Liver (tissue), 9 donors: ENCODE results near the gene EXTL1. TPM values are rescaled to one million over a fixed set of nuclear protein-coding genes. Genes with fewer than 3 reads are reported as not detected.

ENCODE experiments used
- DNase-seq: peaks from one replicate; pipeline ENCODE4 v3.0.0-alpha.2; 2017; ENCODE audit warnings: low spot score
- H3K27ac ChIP-seq, 2 donors: one replicate each; pipeline ENCODE4 v1.7.0; 2013; ENCODE audit warnings: inconsistent platforms in 2 of 2, low read length in 2 of 2, control low read depth in 1 of 2, low read depth in 1 of 2, mild to moderate bottlenecking in 1 of 2
- H3K27me3 ChIP-seq, 4 donors: one replicate each; pipeline versions ENCODE4 v1.6.1 to v1.7.0; 2013; ENCODE audit warnings: low read length in 3 of 4, inconsistent platforms in 1 of 4, mild to moderate bottlenecking in 1 of 4, moderate library complexity in 1 of 4; ENCODE audit not compliant: control insufficient read depth in 4 of 4, insufficient read depth in 4 of 4
- H3K36me3 ChIP-seq, 4 donors: one replicate each; pipeline versions ENCODE4 v1.6.1 to v1.7.0; 2013; ENCODE audit warnings: low read length in 3 of 4, mild to moderate bottlenecking in 3 of 4, low read depth in 1 of 4, moderate library complexity in 1 of 4; ENCODE audit not compliant: control insufficient read depth in 4 of 4, insufficient read depth in 3 of 4
- H3K4me1 ChIP-seq, 4 donors: one replicate each; pipeline versions ENCODE4 v1.6.1 to v1.7.0; 2013; ENCODE audit warnings: low read length in 3 of 4, mild to moderate bottlenecking in 3 of 4, moderate library complexity in 1 of 4; ENCODE audit not compliant: control insufficient read depth in 4 of 4, insufficient read depth in 4 of 4
- H3K4me3 ChIP-seq, 3 donors: one replicate each; pipeline versions ENCODE4 v1.6.1 to v1.7.0; 2013; ENCODE audit warnings: low read length in 3 of 3, control low read depth in 1 of 3, low read depth in 1 of 3, mild to moderate bottlenecking in 1 of 3
- H3K9ac ChIP-seq, 2 donors: one replicate each; pipeline ENCODE4 v1.7.0; 2013; ENCODE audit warnings: low read length in 2 of 2, mild to moderate bottlenecking in 2 of 2, moderate library complexity in 2 of 2, control low read depth in 1 of 2, low read depth in 1 of 2
- H3K9me3 ChIP-seq, 4 donors: one replicate each; pipeline versions ENCODE4 v1.6.1 to v1.7.0; 2013; ENCODE audit warnings: low read length in 3 of 4; ENCODE audit not compliant: control insufficient read depth in 4 of 4
- EGR1 ChIP-seq, 2 donors: IDR thresholded peaks; 2 replicates each; pipeline ENCODE4 v1.6.1; 2016 to 2018; ENCODE audit warnings: antibody characterized with exemption in 2 of 2, low read depth in 2 of 2
- FOXA1 ChIP-seq: IDR thresholded peaks from 2 replicates; pipeline ENCODE4 v1.6.1; 2016; ENCODE audit warnings: antibody characterized with exemption
- FOXA2 ChIP-seq: IDR thresholded peaks from 2 replicates; pipeline ENCODE4 v1.6.1; 2016; ENCODE audit warnings: antibody characterized with exemption
- GABPA ChIP-seq, 2 donors: IDR thresholded peaks in 1 of 2; conservative IDR thresholded peaks in 1 of 2; 2 replicates each; pipeline ENCODE4 v1.6.1; 2016; ENCODE audit warnings: antibody characterized with exemption in 2 of 2, mild to moderate bottlenecking in 1 of 2, moderate library complexity in 1 of 2
- HNF4A ChIP-seq, 2 donors: conservative IDR thresholded peaks; 2 replicates each; pipeline ENCODE4 v1.6.1; 2016; ENCODE audit warnings: antibody characterized with exemption in 2 of 2, mild to moderate bottlenecking in 2 of 2
- HNF4G ChIP-seq: IDR thresholded peaks from 2 replicates; pipeline ENCODE4 v1.6.1; 2016; ENCODE audit warnings: antibody characterized with exemption
- JUND ChIP-seq, 2 donors: IDR thresholded peaks; 2 replicates each; pipeline ENCODE4 v1.6.1; 2016; ENCODE audit warnings: antibody characterized with exemption in 2 of 2
- NR2F2 ChIP-seq: IDR thresholded peaks from 2 replicates; pipeline ENCODE4 v1.6.1; 2016; ENCODE audit warnings: antibody characterized with exemption
- RXRA ChIP-seq, 2 donors: IDR thresholded peaks; 2 replicates each; pipeline ENCODE4 v1.6.1; 2017 to 2018; ENCODE audit warnings: antibody characterized with exemption in 2 of 2, mild to moderate bottlenecking in 1 of 2
- SP1 ChIP-seq: IDR thresholded peaks from 2 replicates; pipeline ENCODE4 v1.6.1; 2018; ENCODE audit warnings: antibody characterized with exemption, mild to moderate bottlenecking
- TAF1 ChIP-seq: conservative IDR thresholded peaks from 2 replicates; pipeline ENCODE4 v1.6.1; 2016; ENCODE audit warnings: antibody characterized with exemption, mild to moderate bottlenecking
- YY1 ChIP-seq: IDR thresholded peaks from 2 replicates; pipeline ENCODE4 v1.6.1; 2016; ENCODE audit warnings: antibody characterized with exemption, mild to moderate bottlenecking
- WGBS: extraction: QIAGEN DNeasy Blood & Tissue Kit; methylation state at CpG from one replicate; pipeline ENCODE4 v1.1.7; 2013; 5-methylcytosine and 5-hydroxymethylcytosine counted together
- polyA plus RNA-seq, 2 donors: library from polyadenylated mRNA; stranded (reverse) in 1 of 2; unstranded in 1 of 2; fragments of 200-250 nt in 1 of 2; fragments of >200 nt in 1 of 2; fragmentation: Nextera tagmentation in 1 of 2; extraction: Ambion mirVana in 1 of 2; gene quantifications; one replicate each; pipeline versions ENCODE4 v1.2.1 to v1.2.3, GENCODE V29; 2013 to 2015
- total RNA-seq, 2 donors: library from RNA; depleted of rRNA; stranded (reverse); fragments of >200 nt; gene quantifications; one replicate each; pipeline ENCODE4 v1.2.3, GENCODE V29; 2014
- TF ChIP-seq, protein P1 (sequence below): IDR thresholded peaks from 2 replicates; pipeline ENCODE4 v1.6.1; 2016; ENCODE audit warnings: antibody characterized with exemption
- TF ChIP-seq, protein P2 (sequence below): fragments of 150-350 bp; IDR thresholded peaks from 2 replicates; pipeline ENCODE4 v1.5.1; 2017; ENCODE audit warnings: improper control_type of control experiment, low read depth, low read length; ENCODE audit not compliant: missing input control
- TF ChIP-seq, protein P3 (sequence below): IDR thresholded peaks from 2 replicates; pipeline ENCODE4 v1.6.1; 2016; ENCODE audit warnings: antibody characterized with exemption, mild to moderate bottlenecking
- TF ChIP-seq, protein P4 (sequence below): IDR thresholded peaks from 2 replicates; pipeline ENCODE4 v1.6.1; 2016; ENCODE audit warnings: antibody characterized with exemption
- donor health status: healthy.
- donor health status: healthy.
- donor health status: healthy.
- donor health status: healthy.
- donor health status: healthy.

The EXTL1 gene
- total and polyA plus RNA-seq, 4 donors, result under 0.01 TPM; not detected in 3

DNA sequence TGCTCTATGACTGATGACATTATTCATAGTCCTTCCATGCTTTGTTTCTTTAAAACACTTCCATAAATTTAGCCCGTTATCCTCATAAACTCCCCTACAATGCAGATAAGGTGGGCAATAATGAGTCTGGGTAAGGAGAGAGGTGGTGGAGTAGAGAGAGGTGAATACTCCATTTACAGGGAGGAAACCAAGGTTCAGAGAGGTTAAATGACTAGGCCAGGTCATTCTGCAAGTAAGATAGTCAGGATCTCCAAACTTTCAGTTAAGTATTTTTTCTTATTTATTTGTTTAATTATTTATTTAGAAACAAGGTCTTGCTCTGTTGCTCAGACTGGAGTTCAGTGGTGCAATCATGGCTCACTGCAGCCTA is 49.8 kb upstream of the EXTL1 start:
- Histone ChIP-seq H3K36me3 (peaks cover 9 to 56% (median 41%) of the 10 kb centered on the region in 4 donors), H3K27ac (no peak overlapping the region), H3K27me3 (no peaks in the 10 kb centered on the region), H3K9me3 (no peaks in the 10 kb centered on the region), H3K4me1 (no peaks in the 10 kb centered on the region), H3K4me3 (no peak overlapping the region), H3K9ac (no peak overlapping the region)
- no peak for DNase-seq
- TF ChIP-seq, protein P1, sequence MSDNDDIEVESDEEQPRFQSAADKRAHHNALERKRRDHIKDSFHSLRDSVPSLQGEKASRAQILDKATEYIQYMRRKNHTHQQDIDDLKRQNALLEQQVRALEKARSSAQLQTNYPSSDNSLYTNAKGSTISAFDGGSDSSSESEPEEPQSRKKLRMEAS, result no peak
- TF ChIP-seq RXRA (IDR thresholded peaks at IDR 0.05), result no peak
- TF ChIP-seq GABPA (IDR thresholded peaks at IDR 0.05 in 1 of 2, conservative IDR thresholded peaks at IDR 0.05 in 1 of 2), result no peak
- no peak for TF ChIP-seq FOXA2
- no peak for TF ChIP-seq YY1
- TF ChIP-seq SP1, result no peak
- TF ChIP-seq, protein P2, sequence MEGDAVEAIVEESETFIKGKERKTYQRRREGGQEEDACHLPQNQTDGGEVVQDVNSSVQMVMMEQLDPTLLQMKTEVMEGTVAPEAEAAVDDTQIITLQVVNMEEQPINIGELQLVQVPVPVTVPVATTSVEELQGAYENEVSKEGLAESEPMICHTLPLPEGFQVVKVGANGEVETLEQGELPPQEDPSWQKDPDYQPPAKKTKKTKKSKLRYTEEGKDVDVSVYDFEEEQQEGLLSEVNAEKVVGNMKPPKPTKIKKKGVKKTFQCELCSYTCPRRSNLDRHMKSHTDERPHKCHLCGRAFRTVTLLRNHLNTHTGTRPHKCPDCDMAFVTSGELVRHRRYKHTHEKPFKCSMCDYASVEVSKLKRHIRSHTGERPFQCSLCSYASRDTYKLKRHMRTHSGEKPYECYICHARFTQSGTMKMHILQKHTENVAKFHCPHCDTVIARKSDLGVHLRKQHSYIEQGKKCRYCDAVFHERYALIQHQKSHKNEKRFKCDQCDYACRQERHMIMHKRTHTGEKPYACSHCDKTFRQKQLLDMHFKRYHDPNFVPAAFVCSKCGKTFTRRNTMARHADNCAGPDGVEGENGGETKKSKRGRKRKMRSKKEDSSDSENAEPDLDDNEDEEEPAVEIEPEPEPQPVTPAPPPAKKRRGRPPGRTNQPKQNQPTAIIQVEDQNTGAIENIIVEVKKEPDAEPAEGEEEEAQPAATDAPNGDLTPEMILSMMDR, result no peak
- TF ChIP-seq FOXA1, result no peak
- no peak for TF ChIP-seq HNF4A (conservative IDR thresholded peaks at IDR 0.05)
- TF ChIP-seq, protein P3, sequence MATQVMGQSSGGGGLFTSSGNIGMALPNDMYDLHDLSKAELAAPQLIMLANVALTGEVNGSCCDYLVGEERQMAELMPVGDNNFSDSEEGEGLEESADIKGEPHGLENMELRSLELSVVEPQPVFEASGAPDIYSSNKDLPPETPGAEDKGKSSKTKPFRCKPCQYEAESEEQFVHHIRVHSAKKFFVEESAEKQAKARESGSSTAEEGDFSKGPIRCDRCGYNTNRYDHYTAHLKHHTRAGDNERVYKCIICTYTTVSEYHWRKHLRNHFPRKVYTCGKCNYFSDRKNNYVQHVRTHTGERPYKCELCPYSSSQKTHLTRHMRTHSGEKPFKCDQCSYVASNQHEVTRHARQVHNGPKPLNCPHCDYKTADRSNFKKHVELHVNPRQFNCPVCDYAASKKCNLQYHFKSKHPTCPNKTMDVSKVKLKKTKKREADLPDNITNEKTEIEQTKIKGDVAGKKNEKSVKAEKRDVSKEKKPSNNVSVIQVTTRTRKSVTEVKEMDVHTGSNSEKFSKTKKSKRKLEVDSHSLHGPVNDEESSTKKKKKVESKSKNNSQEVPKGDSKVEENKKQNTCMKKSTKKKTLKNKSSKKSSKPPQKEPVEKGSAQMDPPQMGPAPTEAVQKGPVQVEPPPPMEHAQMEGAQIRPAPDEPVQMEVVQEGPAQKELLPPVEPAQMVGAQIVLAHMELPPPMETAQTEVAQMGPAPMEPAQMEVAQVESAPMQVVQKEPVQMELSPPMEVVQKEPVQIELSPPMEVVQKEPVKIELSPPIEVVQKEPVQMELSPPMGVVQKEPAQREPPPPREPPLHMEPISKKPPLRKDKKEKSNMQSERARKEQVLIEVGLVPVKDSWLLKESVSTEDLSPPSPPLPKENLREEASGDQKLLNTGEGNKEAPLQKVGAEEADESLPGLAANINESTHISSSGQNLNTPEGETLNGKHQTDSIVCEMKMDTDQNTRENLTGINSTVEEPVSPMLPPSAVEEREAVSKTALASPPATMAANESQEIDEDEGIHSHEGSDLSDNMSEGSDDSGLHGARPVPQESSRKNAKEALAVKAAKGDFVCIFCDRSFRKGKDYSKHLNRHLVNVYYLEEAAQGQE, result no peak
- TF ChIP-seq TAF1, result no peak
- no peak for TF ChIP-seq HNF4G
- TF ChIP-seq NR2F2, result no peak
- TF ChIP-seq EGR1 (IDR thresholded peaks at IDR 0.05; ENCODE audit: low read depth in 2 of 2), result no peak
- TF ChIP-seq JUND (IDR thresholded peaks at IDR 0.05), result no peak
- 78% methylated on average over 1 of the region's 1 CpG for WGBS

DNA sequence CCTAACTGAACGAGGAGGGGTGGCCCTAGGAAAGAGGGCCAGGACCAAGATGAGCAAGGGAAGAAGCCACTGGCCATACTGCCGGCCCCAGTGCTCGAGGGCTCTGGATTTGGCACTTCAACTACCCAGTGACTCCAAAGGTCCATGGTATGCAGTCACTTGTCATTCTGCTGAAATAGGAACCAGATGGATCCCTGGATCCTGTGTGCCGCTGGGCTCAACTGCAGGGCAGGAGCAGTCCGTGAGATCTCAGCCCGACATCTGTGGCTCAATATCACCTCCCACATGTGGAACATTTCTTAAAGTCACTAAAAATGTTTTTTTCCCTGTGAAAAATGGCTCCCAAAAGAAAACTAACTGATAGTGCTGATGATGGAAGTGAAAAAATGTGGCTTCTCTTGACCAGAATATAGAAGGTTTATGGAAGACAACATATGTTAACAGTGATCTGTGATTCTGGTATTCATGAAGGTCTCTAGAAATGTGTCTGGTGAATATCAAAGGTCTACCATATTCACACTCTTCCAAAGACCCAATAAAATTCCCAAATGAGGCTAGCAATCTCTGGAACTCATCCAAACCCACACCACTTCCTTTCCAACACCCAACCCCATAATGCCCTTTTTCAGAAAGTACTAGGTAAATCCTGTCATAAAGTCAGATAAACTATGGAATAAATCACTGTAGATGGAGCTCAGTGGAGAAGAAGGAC is 47.8 kb upstream of the EXTL1 start:
- Histone ChIP-seq H3K27me3 (no peaks in the 10 kb centered on the region), H3K4me1 (no peaks in the 10 kb centered on the region), H3K36me3 (peaks cover 12 to 53% (median 41%) of the 10 kb centered on the region in 4 donors), H3K9ac (no peak overlapping the region), H3K4me3 (no peak overlapping the region), H3K27ac (no peak overlapping the region), H3K9me3 (no peaks in the 10 kb centered on the region)
- no peak for DNase-seq
- 97% methylated on average over 6 of the region's 6 CpGs for WGBS
- TF ChIP-seq RXRA (IDR thresholded peaks at IDR 0.05) (no peak), FOXA1 (no peak), JUND (IDR thresholded peaks at IDR 0.05) (no peak), FOXA2 (no peak), HNF4A (conservative IDR thresholded peaks at IDR 0.05) (no peak), NR2F2 (no peak), YY1 (no peak), EGR1 (IDR thresholded peaks at IDR 0.05; ENCODE audit: low read depth in 2 of 2) (no peak), HNF4G (no peak)
- TF ChIP-seq, protein P3, result no peak
- TF ChIP-seq, protein P4, sequence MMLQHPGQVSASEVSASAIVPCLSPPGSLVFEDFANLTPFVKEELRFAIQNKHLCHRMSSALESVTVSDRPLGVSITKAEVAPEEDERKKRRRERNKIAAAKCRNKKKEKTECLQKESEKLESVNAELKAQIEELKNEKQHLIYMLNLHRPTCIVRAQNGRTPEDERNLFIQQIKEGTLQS, result no peak
- TF ChIP-seq, protein P2, result no peak
